Keratinocyte (primary cell): ENCODE data around the gene ARL6IP6. TPM values are rescaled to one million over a fixed set of nuclear protein-coding genes. Genes with fewer than 3 reads are reported as not detected.
"Not testable (repeated sequence)": the region's sequence is repeated elsewhere in the genome, so short reads cannot be mapped to it uniquely, and the experiment has no call there.

Experiments used
- DNase-seq: peaks from one replicate; pipeline ENCODE4 v3.0.0-alpha.2; 2011; ENCODE audit warnings: low read depth, missing footprints, low spot score
- FAIRE-seq: peaks from 2 replicates; lab custom pipeline; 2011; peaks lifted over from hg19 to GRCh38; lab: Jason Lieb, UNC
- H2AFZ ChIP-seq: 2 replicates; pipeline ENCODE4 v1.6.0; 2012; ENCODE audit warnings: low read length, control low read depth, inconsistent platforms; ENCODE audit not compliant: control insufficient read depth
- H3K27ac ChIP-seq: 2 replicates; pipeline ENCODE4 v1.5.1; 2011; ENCODE audit warnings: low read length; ENCODE audit not compliant: control insufficient read depth, insufficient read depth
- H3K27me3 ChIP-seq: 3 replicates; pipeline ENCODE4 v1.6.0; 2011; ENCODE audit warnings: low read length; ENCODE audit not compliant: control insufficient read depth, insufficient read depth; ENCODE audit errors: extremely low read depth
- H3K36me3 ChIP-seq, 2 experiments: 2 replicates in 1 of 2; 3 replicates in 1 of 2; pipeline ENCODE4 v1.5.1; 2011; ENCODE audit warnings: low read length in 2 of 2, mild to moderate bottlenecking in 1 of 2; ENCODE audit not compliant: control insufficient read depth in 2 of 2, insufficient read depth in 2 of 2; ENCODE audit errors: extremely low read depth in 1 of 2
- H3K4me1 ChIP-seq: 3 replicates; pipeline ENCODE4 v1.5.1; 2011; ENCODE audit warnings: low read length; ENCODE audit not compliant: control insufficient read depth, insufficient read depth; ENCODE audit errors: extremely low read depth
- H3K4me2 ChIP-seq: 3 replicates; pipeline ENCODE4 v1.6.0; 2011; ENCODE audit warnings: low read depth, low read length; ENCODE audit not compliant: control insufficient read depth, insufficient read depth; ENCODE audit errors: extremely low read depth
- H3K4me3 ChIP-seq, 3 experiments: fragments of 200-600 bp in 1 of 3; sonication (generic) in 1 of 3; 2 replicates in 2 of 3; 3 replicates in 1 of 3; pipeline ENCODE4 v1.5.1; 2011 to 2016; ENCODE audit warnings: low read length in 3 of 3, mild to moderate bottlenecking in 3 of 3, control low read depth in 2 of 3, inconsistent platforms in 1 of 3, low read depth in 1 of 3, mixed read lengths in 1 of 3, mixed run types in 1 of 3, moderate library complexity in 1 of 3; ENCODE audit not compliant: control insufficient read depth in 2 of 3, insufficient read depth in 2 of 3; ENCODE audit errors: extremely low read depth in 1 of 3
- H3K79me2 ChIP-seq: 2 replicates; pipeline ENCODE4 v1.6.0; 2012; ENCODE audit warnings: low read length; ENCODE audit not compliant: control insufficient read depth, insufficient read depth
- H3K9ac ChIP-seq: 3 replicates; pipeline ENCODE4 v1.6.0; 2011; ENCODE audit warnings: low read length; ENCODE audit not compliant: control insufficient read depth, insufficient read depth; ENCODE audit errors: extremely low read depth
- H3K9me1 ChIP-seq: 3 replicates; pipeline ENCODE4 v1.6.0; 2011; ENCODE audit warnings: low read length; ENCODE audit not compliant: control insufficient read depth, insufficient read depth; ENCODE audit errors: extremely low read depth
- H3K9me3 ChIP-seq: 2 replicates; pipeline ENCODE4 v1.5.1; 2012; ENCODE audit warnings: low read depth, low read length; ENCODE audit not compliant: control insufficient read depth
- H4K20me1 ChIP-seq: 3 replicates; pipeline ENCODE4 v1.6.0; 2011; ENCODE audit warnings: low read length; ENCODE audit not compliant: control insufficient read depth, insufficient read depth; ENCODE audit errors: extremely low read depth
- CTCF ChIP-seq, 3 experiments: IDR thresholded peaks in 1 of 3; conservative IDR thresholded peaks in 1 of 3; optimal IDR thresholded peaks in 1 of 3; 2 replicates in 2 of 3; 3 replicates in 1 of 3; pipeline versions ENCODE3 to v1.5.1; 2011; ENCODE audit warnings: low read length in 3 of 3, mild to moderate bottlenecking in 3 of 3, moderate library complexity in 2 of 3, control low read depth in 1 of 3, inconsistent platforms in 1 of 3; ENCODE audit not compliant: insufficient read depth in 2 of 3; ENCODE audit errors: extremely low read depth in 1 of 3
- EZH2 ChIP-seq: IDR thresholded peaks from one replicate; pipeline ENCODE4 v1.6.1; 2012; ENCODE audit warnings: inconsistent platforms, mild to moderate bottlenecking, low read length, moderate library complexity
- dilution Hi-C: fragments of 300-500 bp; cut with MboI; formaldehyde crosslinking; loops from one replicate; pipeline ENCODE4 v1.7.0; 2020; ENCODE audit warnings: low sequenced_read_pairs; ENCODE audit not compliant: extremely low pct_ligation_motif_present
- polyA plus RNA-seq, 5 experiments: library from polyadenylated mRNA; depleted of rRNA in 3 of 5; stranded (reverse) in 3 of 5; stranded (forward) in 1 of 5; unstranded in 1 of 5; fragments of >200 nt; gene quantifications; 1 replicate in 1 of 5; 2 replicates in 3 of 5; 3 replicates in 1 of 5; pipeline versions ENCODE4 v1.2.1 to v1.2.3, GENCODE V29; 2011 to 2012; ENCODE audit warnings: missing spikeins in 2 of 5, low read depth in 1 of 5, low replicate concordance in 1 of 5

ARL6IP6 gene
- polyA plus RNA-seq, 1 donor (not counting 4 experiments of a cell fraction or from before 2014, with no cell fraction given): 52.5 TPM

DNA sequence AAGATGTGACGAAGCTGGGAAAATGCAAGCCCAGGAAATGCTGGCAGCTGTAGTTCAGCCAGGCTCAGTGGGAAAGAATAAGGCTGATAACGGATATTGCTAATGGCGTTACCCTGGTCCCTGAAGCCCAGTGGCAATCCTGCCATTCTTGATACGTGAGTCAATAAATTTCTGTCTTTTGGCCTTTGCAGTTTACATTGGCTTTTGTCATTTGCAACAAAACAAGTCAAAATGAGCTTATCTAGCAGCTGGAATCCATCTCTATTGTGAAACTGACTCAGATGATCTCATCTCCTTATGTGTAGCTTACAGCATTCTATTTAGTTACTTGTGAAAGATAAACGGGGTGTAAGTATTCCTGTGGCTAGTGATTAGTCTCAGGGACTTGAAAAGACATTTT is 43.8 kb downstream of the ARL6IP6 start:
- TF ChIP-seq CTCF (optimal IDR thresholded peaks at IDR 0.05 in 1 of 3, IDR thresholded peaks at IDR 0.05 in 1 of 3, conservative IDR thresholded peaks at IDR 0.05 in 1 of 3; ENCODE audit: extremely low read depth in 1 of 3, insufficient read depth in 2 of 3, low read length in 3 of 3): no peak
- no peak for TF ChIP-seq EZH2
- Histone ChIP-seq H3K4me3 (no peak overlapping the region), H3K4me1 (no peaks in the 10 kb centered on the region), H3K4me2 (no peak overlapping the region), H3K9ac (no peak overlapping the region), H2AFZ (no peak overlapping the region), H3K27me3 (no peaks in the 10 kb centered on the region), H3K27ac (no peak overlapping the region), H3K9me1 (no peaks in the 10 kb centered on the region), H3K36me3 (peaks cover 0 to 1% of the 10 kb centered on the region in 2 experiments), H3K79me2 (no peaks in the 10 kb centered on the region), H4K20me1 (no peaks in the 10 kb centered on the region), H3K9me3 (no peaks in the 10 kb centered on the region)
- FAIRE-seq (no peak), DNase-seq (no peak)
- dilution Hi-C loops: no loop called here

- H3K9me3 ChIP-seq, H3K9ac ChIP-seq, H3K4me1 ChIP-seq, H3K79me2 ChIP-seq, dilution Hi-C loops, FAIRE-seq, H3K9me1 ChIP-seq, H4K20me1 ChIP-seq, H3K4me3 ChIP-seq, DNase-seq, H3K36me3 ChIP-seq, H3K27me3 ChIP-seq, H3K4me2 ChIP-seq, H3K27ac ChIP-seq, H2AFZ ChIP-seq: not testable (repeated sequence)
These were observed 44.8 kb downstream of the ARL6IP6 start for GRCh38 chr2:152763208-152763607.

- DNase-seq (no peak), FAIRE-seq (no peak)
- no peak overlapping the region for H3K9ac ChIP-seq
- no peak for TF ChIP-seq CTCF (optimal IDR thresholded peaks at IDR 0.05 in 1 of 3, IDR thresholded peaks at IDR 0.05 in 1 of 3, conservative IDR thresholded peaks at IDR 0.05 in 1 of 3; ENCODE audit: extremely low read depth in 1 of 3, insufficient read depth in 2 of 3, low read length in 3 of 3)
- no peak for TF ChIP-seq EZH2
- H3K4me2 ChIP-seq: no peak overlapping the region
- no peak overlapping the region for H3K27ac ChIP-seq
- no peaks in the 10 kb centered on the region for H4K20me1 ChIP-seq
- no peaks in the 10 kb centered on the region for H3K79me2 ChIP-seq
- no peak overlapping the region for H2AFZ ChIP-seq
- no peaks in the 10 kb centered on the region for H3K36me3 ChIP-seq
- H3K27me3 ChIP-seq: no peaks in the 10 kb centered on the region
- no peaks in the 10 kb centered on the region for H3K4me1 ChIP-seq
- no peaks in the 10 kb centered on the region for H3K9me1 ChIP-seq
- dilution Hi-C loops: no loop called here
- H3K4me3 ChIP-seq: no peak overlapping the region
- no peaks in the 10 kb centered on the region for H3K9me3 ChIP-seq
These were observed 45.2 kb downstream of the ARL6IP6 start for GRCh38 chr2:152763651-152764050.
